Fibroblast of villous mesenchyme (primary cell): ENCODE measurements around the gene KRT73. TPM values are rescaled to one million over a fixed set of nuclear protein-coding genes. Genes with fewer than 3 reads are reported as not detected.

ENCODE experiments used
- DNase-seq: peaks from one replicate; pipeline ENCODE4 v3.0.0-alpha.2; 2010; ENCODE audit warnings: low read depth
- H3K4me3 ChIP-seq: 2 replicates; pipeline ENCODE4 v1.5.1; 2011; ENCODE audit warnings: low read depth, mild to moderate bottlenecking, low read length
- total RNA-seq: library from RNA; depleted of rRNA; stranded (reverse); fragments of >200 nt; gene quantifications from 2 replicates; pipeline ENCODE4 v1.2.3, GENCODE V29; 2012
- TF ChIP-seq, protein P1 (sequence below): IDR thresholded peaks from 2 replicates; pipeline ENCODE4 v1.5.1; 2012; ENCODE audit warnings: low read depth, mild to moderate bottlenecking, low read length; ENCODE audit not compliant: insufficient read depth

Gene KRT73
- total RNA-seq, 1 donor, result not detected

DNA sequence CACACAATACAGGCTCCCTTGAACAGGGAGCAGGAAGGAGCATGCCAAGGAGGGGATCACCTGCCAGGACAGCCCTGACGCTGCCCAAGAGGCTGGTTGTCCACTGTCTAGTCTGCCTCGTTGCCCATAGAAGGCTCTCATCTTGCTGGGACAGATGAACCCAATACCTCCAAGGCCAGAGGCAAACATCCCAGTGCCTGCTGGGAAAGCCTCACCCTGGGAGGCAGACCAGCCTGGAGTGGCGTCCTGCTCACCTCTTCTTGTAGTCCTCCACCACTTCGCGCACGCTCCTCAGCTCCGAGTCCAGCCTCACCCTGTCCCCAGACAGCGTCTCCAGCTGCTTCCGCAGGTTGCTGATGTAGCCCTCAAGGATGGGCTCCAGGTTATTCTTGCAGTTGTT is 2.4 kb downstream of the KRT73 start:
- no peak for DNase-seq
- H3K4me3 ChIP-seq, result no peak overlapping the region
- TF ChIP-seq, protein P1, sequence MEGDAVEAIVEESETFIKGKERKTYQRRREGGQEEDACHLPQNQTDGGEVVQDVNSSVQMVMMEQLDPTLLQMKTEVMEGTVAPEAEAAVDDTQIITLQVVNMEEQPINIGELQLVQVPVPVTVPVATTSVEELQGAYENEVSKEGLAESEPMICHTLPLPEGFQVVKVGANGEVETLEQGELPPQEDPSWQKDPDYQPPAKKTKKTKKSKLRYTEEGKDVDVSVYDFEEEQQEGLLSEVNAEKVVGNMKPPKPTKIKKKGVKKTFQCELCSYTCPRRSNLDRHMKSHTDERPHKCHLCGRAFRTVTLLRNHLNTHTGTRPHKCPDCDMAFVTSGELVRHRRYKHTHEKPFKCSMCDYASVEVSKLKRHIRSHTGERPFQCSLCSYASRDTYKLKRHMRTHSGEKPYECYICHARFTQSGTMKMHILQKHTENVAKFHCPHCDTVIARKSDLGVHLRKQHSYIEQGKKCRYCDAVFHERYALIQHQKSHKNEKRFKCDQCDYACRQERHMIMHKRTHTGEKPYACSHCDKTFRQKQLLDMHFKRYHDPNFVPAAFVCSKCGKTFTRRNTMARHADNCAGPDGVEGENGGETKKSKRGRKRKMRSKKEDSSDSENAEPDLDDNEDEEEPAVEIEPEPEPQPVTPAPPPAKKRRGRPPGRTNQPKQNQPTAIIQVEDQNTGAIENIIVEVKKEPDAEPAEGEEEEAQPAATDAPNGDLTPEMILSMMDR, result no peak

DNA sequence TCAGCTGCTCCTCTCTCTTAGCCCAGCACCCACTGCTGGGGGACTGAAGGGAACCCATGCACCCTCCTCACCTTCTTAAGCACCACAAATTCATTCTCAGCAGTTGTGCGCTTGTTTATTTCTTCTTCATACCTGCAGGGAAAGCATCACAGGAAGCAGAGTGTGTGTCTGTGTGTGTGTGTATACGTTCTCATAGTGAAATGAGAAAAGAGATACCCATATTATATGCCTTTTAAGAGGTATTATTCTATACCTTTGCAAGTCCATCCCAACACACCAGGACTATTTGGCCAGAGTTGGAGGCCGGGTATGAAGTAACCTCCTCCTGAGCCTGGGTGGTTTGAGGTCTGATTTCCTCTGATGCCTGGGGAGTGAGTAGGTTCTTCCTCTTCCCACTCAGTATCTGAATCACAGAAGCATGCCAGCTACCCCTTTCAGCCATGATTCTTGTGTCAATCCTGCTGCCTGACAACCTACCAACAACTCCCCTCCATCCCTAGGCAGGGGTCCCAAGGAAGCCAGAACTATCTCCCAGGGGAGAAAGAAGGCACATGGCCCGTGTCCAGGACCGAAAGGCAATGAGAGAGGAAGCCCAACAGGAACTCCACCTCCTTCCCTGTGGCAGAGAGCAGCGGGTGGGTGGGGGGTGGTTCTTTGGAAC is 3.0 kb downstream of the KRT73 start:
- TF ChIP-seq, protein P1, result no peak
- DNase-seq, result no peak

GRCh38 chr12:52614381-52615207 is 3.8 kb downstream of the KRT73 start:
- TF ChIP-seq, protein P1, result no peak
- no peak overlapping the region for H3K4me3 ChIP-seq
- DNase-seq, result no peak

More for the DNA sequence above, 3.0 kb downstream of the KRT73 start:
- no peak overlapping the region for H3K4me3 ChIP-seq

DNA sequence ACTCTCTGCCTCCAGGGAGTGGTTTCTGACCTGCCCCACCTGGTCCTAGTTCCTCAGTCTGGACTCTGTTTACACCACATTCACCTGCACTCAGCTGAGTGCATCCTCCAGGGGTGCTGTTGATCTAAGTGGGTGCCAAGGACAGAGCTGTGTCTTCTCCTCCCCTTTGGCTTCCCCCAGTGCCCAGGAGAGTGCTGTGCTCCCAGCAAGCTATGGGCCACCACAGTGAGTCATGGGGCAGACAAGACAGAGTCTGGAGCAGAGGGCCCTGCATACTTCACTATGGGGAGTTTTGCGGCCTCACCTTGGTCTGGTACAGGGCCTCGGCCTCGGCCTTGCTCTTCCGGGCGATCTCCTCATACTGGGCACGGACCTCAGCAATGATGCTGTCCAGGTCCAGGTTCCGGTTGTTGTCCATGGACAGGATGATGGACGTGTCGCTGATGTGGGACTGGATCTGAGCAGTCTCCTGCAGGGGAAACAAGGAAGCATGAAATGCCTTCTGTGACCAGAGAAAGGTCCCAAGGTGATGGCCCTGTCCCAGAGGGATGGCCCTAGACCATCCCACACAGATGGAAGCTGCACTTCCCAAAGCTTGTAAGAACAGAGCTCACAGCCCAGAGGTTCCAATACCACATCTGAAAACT is 4.9 kb downstream of the KRT73 start:
- no peak overlapping the region for H3K4me3 ChIP-seq
- no peak for DNase-seq
- TF ChIP-seq, protein P1, result no peak

GRCh38 chr12:52612431-52613383 is 5.7 kb downstream of the KRT73 start:
- TF ChIP-seq, protein P1, result no peak
- no peak overlapping the region for H3K4me3 ChIP-seq
- DNase-seq, result no peak

DNA sequence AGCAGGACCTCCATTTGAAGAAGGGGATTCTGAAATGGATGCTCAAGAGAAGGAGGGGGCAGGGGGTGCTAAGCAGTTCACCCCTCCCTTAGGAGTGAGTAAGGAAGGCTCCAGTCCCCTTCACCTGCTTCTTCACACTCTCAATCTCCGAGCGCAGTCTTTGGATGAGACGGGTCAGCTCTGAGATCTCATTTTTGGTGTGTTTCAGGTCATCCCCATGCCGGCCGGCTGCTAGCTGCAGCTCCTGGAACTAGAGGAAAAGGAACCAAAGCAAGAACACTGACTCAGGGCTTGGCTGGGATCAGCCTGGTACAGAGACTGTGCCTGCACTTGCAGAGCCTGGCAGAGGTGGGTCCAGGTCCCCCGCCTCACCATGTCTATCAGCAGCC is 7.3 kb downstream of the KRT73 start:
- H3K4me3 ChIP-seq, result no peak overlapping the region
- TF ChIP-seq, protein P1, result no peak
- no peak for DNase-seq
